HepG2 (cell line): ENCODE measurements around the gene TMEM258. TPM values are rescaled to one million over a fixed set of nuclear protein-coding genes. Genes with fewer than 3 reads are reported as not detected.

Experiments used
- DPF2 ChIP-seq: sonication (generic); formaldehyde crosslinking; IDR thresholded peaks from 2 replicates; pipeline ENCODE4 v1.4.0; 2020; ENCODE audit warnings: mild to moderate bottlenecking, low read depth, missing genetic modification reagents, borderline replicate concordance
- POLR2A ChIP-seq, 2 experiments: IDR thresholded peaks; 2 replicates each; pipeline ENCODE4 v1.6.1; 2011; ENCODE audit warnings: low read depth in 2 of 2, low read length in 2 of 2, mild to moderate bottlenecking in 1 of 2, moderate library complexity in 1 of 2; ENCODE audit not compliant: insufficient read depth in 1 of 2
- PRDM15 ChIP-seq: sonication (generic); formaldehyde crosslinking; IDR thresholded peaks from 2 replicates; pipeline ENCODE4 v1.4.0; 2020; ENCODE audit warnings: missing genetic modification reagents
- SALL1 ChIP-seq: sonication (generic); formaldehyde crosslinking; IDR thresholded peaks from 2 replicates; pipeline ENCODE4 v1.8.0; 2022; ENCODE audit warnings: mild to moderate bottlenecking, missing genetic modification reagents
- ZFP90 ChIP-seq: sonication (generic); formaldehyde crosslinking; IDR thresholded peaks from 2 replicates; pipeline ENCODE4 v1.8.0; 2022; ENCODE audit warnings: missing genetic modification reagents, mild to moderate bottlenecking, inconsistent platforms, borderline replicate concordance
- ZNF230 ChIP-seq: sonication (generic); formaldehyde crosslinking; IDR thresholded peaks from 2 replicates; pipeline ENCODE4 v1.4.0; 2020; ENCODE audit warnings: mild to moderate bottlenecking, missing genetic modification reagents
- ZNF275 ChIP-seq: sonication (generic); formaldehyde crosslinking; IDR thresholded peaks from 2 replicates; pipeline ENCODE4 v1.8.0; 2022; ENCODE audit warnings: missing genetic modification reagents, mild to moderate bottlenecking, inconsistent platforms, borderline replicate concordance
- ZNF362 ChIP-seq: sonication (generic); formaldehyde crosslinking; IDR thresholded peaks from 2 replicates; pipeline ENCODE4 v1.4.0; 2020; ENCODE audit warnings: missing genetic modification reagents, mild to moderate bottlenecking, borderline replicate concordance
- ZNF510 ChIP-seq: sonication (generic); formaldehyde crosslinking; IDR thresholded peaks from 2 replicates; pipeline ENCODE4 v1.4.0; 2020; ENCODE audit warnings: low read depth, mild to moderate bottlenecking, missing genetic modification reagents
- ZNF552 ChIP-seq: sonication (generic); formaldehyde crosslinking; IDR thresholded peaks from 2 replicates; pipeline ENCODE4 v1.9.0; 2022; ENCODE audit warnings: missing genetic modification reagents, mild to moderate bottlenecking, borderline replicate concordance
- ZNF556 ChIP-seq: sonication (generic); formaldehyde crosslinking; IDR thresholded peaks from 2 replicates; pipeline ENCODE4 v1.4.0; 2020; ENCODE audit warnings: mild to moderate bottlenecking, missing genetic modification reagents, borderline replicate concordance
- ZNF574 ChIP-seq: sonication (generic); formaldehyde crosslinking; IDR thresholded peaks from 2 replicates; pipeline ENCODE4 v1.4.0; 2020; ENCODE audit warnings: missing genetic modification reagents
- ZNF720 ChIP-seq: sonication (generic); formaldehyde crosslinking; IDR thresholded peaks from 2 replicates; pipeline ENCODE4 v1.4.0; 2020; ENCODE audit warnings: missing genetic modification reagents
- ZNF777 ChIP-seq: sonication (generic); formaldehyde crosslinking; IDR thresholded peaks from 2 replicates; pipeline ENCODE4 v1.4.0; 2020; ENCODE audit warnings: missing genetic modification reagents
- ZSCAN22 ChIP-seq: sonication (generic); formaldehyde crosslinking; IDR thresholded peaks from 2 replicates; pipeline ENCODE4 v1.4.0; 2020; ENCODE audit warnings: mild to moderate bottlenecking, missing genetic modification reagents
- polyA plus RNA-seq, 8 experiments: library from polyadenylated mRNA; depleted of rRNA in 3 of 8; stranded (reverse) in 7 of 8; unstranded in 1 of 8; fragments of >200 nt; fragmentation: Illumina TruSeq in 4 of 8; extraction: Trizol in 4 of 8; gene quantifications; 2 replicates each; pipeline versions ENCODE4 v1.2.1 to v1.2.3, GENCODE V29; 2011 to 2016; ENCODE audit warnings: low read depth in 4 of 8, missing spikeins in 1 of 8, mixed read lengths in 1 of 8; ENCODE audit not compliant: insufficient read depth in 1 of 8
- total RNA-seq, 5 experiments: library from RNA; depleted of rRNA; stranded (reverse); fragments of >200 nt; fragmentation: Illumina TruSeq; extraction: Trizol; gene quantifications; 2 replicates each; pipeline ENCODE4 v1.2.3, GENCODE V29; 2016; ENCODE audit warnings: low read depth in 1 of 5

The TMEM258 gene
- total and polyA plus RNA-seq, 2 of the 13 experiments (the other 11 are each of a cell fraction or from before 2014, with no cell fraction given) = 175 to 424 TPM

- TF ChIP-seq ZNF275 (CRISPR knock-in tag) (peak; percentile 26), ZNF777 (CRISPR knock-in tag) (peak; percentile 26; the same call in 1 of the 2 replicates), DPF2 (CRISPR knock-in tag) (peak; percentile 42; the same call in 1 of the 2 replicates), ZNF720 (CRISPR knock-in tag) (no peak), ZFP90 (0 out of 2 replicates have a peak, but pooled peaks have one; percentile 38), SALL1 (CRISPR knock-in tag) (no peak), POLR2A (IDR thresholded peaks at IDR 0.05; ENCODE audit: insufficient read depth in 1 of 2, low read depth in 2 of 2, low read length in 2 of 2) (peak; percentile 62 to 90), ZNF556 (no peak), ZNF574 (CRISPR knock-in tag) (0 out of 2 replicates have a peak, but pooled peaks have one; percentile 3), PRDM15 (CRISPR knock-in tag) (no peak), ZSCAN22 (CRISPR knock-in tag) (0 out of 2 replicates have a peak, but pooled peaks have one; percentile 42), ZNF230 (CRISPR knock-in tag) (no peak), ZNF552 (CRISPR knock-in tag) (no peak; the same call in 1 of the 2 replicates), ZNF362 (CRISPR knock-in tag) (no peak; the same call in 1 of the 2 replicates), ZNF510 (CRISPR knock-in tag) (0 out of 2 replicates have a peak, but pooled peaks have one; percentile 33)
These were observed 35.4 kb upstream of the TMEM258 start, which contains the start of gene FADS2 (continued) for GRCh38 chr11:61827571-61828378.
